HG02943 (cell line): ENCODE results near the gene PSME3IP1.

ENCODE experiments used
- ATAC-seq: cut with Tn5 transposase; IDR thresholded peaks from one replicate; pipeline ENCODE4 v1.9.1; 2021; ENCODE audit warnings: mild to moderate bottlenecking, low read depth, moderate library complexity; ENCODE audit not compliant: unreplicated experiment

Gene PSME3IP1

DNA sequence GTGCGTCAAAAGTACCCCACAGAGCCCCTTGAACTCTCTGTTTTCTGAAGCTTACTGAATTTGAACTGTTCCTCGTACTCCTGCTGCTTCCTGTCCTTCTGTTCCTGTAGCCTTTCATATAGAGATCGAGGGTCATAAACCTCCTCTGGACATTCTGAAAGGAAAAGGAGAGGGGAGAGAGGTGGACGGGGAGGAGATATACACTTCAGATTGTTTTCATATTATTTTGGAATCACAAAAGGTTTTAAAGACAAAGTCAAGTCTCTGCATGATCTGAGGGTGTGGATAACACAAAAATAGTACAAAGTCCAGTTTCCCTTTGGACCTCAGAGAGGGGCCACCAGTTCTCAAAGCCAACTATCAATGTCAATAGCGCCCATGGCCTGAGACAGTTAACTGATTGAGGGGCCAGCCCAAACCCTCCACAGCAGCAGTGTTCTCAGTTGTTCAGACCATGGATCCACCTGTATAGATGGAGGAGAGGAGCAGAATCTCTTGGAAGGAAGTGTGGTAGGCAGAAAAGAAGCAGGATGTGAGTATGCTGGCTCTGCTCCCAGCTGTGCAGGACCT is 13.0 kb downstream of the PSME3IP1 start:
- no peak for ATAC-seq

DNA sequence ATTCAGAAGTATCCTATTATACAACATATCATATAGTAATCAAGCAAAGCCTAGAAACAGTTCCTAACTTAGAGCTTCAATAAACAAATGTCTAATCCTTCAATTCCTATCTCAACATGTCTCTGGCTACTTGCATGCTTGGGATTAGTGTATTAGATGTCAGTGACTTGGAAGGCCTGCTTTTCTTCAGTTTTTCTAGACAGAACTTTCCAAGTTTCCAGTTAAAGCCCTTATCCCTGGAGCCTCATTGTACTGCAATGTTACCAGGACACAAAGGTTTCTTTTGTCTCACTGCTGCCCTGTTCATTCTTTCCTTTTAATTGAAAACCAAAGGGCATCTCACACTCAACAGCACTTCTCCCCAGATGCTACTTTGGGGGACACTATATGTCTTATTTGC is 16.5 kb downstream of the PSME3IP1 start:
- ATAC-seq, result no peak

DNA sequence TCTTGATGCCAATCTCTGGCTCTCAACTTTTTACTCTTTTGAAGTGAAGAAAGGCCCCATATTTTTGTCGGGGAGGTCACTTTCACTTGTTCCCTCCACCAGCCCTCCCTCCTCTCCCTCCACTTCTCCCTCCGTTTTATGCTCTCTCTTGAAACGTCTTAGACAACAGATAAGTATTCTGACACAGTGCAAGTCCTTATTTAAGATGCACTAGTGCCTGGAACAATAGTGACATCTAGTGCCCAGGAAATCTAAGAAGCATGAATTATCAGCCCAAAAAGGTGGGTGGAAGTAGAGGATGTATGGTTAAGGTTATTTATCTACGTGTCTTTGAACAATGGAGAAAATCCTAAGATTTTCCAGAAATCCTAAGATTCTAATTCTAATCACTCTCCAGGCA is 17.9 kb downstream of the PSME3IP1 start:
- no peak for ATAC-seq

DNA sequence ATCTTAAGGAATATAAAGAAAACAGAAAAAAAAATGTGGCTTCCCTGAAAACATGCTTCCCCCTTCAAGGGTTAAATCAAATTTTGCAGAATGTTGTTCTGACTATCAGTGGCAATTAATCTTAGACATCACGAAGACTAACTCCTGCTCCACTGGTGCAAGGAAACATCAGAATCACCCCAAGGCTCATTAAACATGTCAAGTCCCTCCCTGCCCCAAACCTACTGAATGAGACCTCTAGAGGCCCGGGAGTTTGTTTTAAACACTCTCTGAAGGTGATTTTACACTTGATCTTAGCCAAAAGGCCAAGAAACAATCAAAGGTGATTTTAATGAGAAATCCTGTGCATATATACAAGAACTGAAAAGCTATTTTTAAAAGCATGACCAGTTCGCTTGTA is 18.3 kb downstream of the PSME3IP1 start:
- no peak for ATAC-seq

DNA sequence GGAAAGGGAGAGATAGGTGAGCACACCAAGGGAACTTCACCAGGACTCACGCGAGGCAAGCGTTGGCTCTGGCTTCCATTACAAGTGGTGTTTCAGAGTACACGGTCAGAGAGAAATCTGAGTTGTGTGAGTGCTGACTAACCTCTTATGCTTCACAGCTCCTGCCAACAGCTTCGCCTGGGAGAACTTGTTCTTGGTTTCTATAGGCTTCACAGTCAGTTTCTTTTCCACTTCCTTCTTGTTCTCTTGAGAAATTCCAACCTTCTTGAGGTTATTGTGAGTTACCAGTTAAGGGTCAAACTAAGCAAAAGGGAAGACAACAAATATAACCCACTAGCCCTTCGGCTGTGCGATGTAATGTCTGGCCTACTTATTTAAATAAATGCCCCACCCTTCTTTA is 18.9 kb downstream of the PSME3IP1 start:
- no peak for ATAC-seq

DNA sequence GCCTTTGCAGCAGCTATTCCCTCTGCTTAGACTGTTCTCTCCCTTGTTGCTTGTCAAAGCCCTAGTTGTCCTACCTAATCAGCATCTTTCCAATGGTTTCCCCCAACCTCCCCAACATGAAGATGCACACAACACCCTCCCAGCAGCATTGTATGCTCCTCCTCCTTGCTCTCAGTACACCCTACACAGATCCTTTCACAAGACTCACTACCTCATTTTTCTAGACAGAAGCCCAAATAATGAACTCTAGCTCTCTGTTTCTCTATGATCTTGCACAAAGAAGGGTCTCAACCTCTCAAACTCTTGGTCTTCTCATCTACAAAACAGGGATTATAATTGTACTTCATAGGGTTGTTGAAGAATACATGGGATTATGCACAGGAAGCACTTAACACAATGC is 19.4 kb downstream of the PSME3IP1 start:
- ATAC-seq, result no peak

DNA sequence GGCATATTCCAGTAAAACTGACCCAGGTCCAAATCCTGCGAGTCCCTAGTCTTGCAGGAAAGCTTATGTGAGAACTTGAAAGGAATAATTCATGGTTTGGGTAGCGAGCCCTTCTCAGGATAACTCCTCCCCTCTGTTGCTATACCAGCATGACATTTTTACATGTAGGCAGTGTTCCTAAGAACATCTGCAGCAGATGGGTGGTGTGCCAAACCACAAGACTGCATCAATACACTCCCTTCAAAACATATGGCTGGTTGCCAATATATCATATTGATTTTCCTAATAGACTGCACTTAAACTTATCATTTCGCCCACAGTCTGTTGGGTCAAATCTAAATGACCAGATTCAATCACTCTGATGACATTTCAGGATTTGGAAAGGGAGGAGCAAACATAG is 19.9 kb downstream of the PSME3IP1 start:
- no peak for ATAC-seq

DNA sequence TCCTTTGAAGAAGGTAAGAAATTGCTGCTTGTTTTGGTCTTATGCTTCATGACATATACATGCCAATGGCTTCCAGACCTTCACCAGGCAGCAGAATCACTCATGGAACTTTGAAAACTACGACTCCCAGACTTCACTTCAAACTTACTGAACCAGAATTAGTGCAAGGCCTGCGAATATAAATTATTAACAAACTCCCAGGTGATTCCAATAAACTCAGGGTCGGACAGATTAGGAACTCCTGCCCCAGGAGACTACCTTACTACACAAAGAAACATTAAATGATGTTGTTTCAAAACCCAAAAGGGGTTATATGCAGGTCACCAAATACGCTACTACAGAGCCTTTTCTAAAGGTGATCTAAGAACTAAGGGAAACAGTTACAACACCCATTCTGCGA is 20.4 kb downstream of the PSME3IP1 start:
- no peak for ATAC-seq

DNA sequence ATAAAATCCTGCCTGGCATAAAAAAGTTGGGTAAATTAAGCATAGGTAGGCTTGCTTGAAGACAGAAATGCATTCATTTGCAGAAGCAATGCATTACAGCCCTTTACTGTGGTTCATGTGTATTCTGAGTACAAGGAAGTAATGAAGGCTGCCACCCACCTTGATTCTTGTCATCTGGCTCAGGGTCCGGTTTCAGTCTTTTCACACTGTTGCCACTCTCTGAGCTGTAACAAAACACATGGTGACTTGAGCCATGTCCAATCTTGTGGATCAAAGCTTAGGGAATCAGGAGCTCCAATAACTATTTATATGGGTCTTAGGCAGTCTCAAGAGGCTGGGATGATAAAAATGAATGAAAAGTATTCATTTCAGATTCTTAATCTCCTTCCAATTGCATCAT is 22.0 kb downstream of the PSME3IP1 start:
- no peak for ATAC-seq

DNA sequence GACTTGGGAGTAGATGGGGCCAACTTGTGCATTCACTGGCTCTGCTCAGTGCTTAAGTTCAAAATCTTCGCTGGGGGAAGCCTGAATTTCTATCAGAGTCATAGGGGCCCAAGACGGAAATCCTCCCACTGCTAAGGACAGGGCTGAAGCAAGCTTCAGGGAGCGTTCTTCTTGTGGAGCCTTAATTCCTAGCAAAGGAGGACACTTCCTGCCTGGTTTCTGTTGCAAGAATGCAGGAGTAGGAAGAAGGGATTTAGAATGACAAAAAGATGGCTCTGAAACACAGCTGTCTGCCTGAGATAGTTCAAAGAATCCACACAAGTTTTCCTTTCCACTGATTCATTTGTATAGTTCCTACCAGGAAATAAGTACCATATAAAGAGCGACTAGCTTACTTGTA is 26.4 kb downstream of the PSME3IP1 start:
- ATAC-seq, result no peak

DNA sequence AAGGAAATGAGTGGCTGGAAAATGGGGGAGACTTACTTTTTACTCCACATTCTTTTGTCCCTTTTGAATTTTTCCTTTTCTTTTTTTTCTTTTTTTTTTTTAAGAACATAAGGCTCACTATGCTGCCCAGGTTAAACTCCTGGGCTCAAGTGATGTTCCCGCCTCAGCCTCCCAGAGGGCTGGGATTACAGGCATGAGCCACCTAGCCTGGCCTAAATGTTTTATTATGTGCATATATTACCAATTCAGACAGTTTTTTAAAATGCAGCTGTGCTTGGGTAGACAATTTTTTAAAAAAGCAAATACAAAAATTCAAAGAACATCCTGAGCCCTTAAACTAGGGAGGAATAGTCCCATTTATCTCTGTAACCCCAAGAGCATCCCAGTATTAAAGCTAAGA is 28.3 kb downstream of the PSME3IP1 start:
- no peak for ATAC-seq

DNA sequence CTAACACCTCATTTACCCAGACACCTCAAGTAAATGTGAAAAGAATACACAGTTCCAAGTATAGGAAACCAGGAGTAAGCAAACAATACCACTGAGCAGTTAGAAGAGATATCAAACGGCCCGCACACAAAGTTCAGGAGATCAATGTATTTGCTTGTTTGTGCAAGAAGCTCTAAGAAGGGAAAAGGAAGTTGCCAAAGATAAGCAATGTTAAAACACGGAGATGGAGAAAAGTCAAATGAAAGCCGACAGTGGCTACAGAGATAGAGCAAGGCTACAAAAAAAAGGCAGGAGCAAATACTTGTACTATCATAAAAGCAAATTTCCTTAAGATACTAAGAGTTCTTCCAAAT is 29.5 kb downstream of the PSME3IP1 start:
- no peak for ATAC-seq

DNA sequence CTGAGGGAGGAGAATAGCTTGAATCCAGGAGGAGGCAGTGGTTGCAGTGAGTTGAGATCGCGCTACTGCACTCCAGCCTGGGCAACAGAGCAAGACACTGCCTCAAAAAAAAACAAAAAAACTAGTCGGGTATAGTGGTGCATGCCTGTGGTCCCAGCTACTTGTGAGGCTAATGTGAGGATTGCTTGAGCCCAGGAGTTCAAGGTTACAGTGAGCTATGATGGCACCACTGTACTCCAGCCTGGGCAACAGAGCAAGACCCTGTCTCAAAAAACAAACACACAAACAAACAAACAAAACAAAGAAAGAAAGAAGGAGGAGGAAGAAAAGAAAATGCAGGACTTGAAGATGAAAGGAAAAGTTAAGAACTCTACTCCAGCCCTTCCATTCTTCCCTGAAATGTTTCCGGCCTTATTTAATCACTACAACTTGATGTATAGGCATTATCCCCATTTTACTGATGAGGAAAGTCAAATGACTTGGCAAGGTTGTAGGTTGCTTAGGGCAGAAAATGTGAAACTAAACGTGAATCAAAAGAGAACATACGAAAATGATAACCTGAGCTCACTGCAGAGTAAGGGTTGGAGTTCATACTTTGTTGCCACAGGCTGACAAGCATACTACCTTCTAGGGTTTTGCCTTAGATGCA is 30.0 kb downstream of the PSME3IP1 start:
- ATAC-seq, result no peak

DNA sequence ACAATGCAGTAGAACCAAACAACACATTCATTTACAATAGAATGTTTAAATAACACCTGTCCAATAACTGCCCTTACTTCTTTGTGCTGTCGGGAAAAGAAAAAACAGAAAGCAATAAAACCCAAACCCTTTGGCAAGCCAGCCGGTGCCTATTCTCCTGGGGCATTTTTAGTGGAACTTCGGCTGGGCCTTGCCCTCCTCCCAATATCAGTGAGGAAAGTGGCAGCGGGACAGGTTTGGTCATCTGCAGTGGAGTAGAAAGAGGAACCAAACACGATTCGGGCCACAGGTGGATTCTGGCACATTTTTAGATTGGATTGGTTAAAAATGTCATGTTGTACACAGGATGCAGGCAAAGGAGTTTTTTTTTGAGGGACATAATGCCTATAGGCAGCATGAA is 32.0 kb downstream of the PSME3IP1 start:
- no peak for ATAC-seq

DNA sequence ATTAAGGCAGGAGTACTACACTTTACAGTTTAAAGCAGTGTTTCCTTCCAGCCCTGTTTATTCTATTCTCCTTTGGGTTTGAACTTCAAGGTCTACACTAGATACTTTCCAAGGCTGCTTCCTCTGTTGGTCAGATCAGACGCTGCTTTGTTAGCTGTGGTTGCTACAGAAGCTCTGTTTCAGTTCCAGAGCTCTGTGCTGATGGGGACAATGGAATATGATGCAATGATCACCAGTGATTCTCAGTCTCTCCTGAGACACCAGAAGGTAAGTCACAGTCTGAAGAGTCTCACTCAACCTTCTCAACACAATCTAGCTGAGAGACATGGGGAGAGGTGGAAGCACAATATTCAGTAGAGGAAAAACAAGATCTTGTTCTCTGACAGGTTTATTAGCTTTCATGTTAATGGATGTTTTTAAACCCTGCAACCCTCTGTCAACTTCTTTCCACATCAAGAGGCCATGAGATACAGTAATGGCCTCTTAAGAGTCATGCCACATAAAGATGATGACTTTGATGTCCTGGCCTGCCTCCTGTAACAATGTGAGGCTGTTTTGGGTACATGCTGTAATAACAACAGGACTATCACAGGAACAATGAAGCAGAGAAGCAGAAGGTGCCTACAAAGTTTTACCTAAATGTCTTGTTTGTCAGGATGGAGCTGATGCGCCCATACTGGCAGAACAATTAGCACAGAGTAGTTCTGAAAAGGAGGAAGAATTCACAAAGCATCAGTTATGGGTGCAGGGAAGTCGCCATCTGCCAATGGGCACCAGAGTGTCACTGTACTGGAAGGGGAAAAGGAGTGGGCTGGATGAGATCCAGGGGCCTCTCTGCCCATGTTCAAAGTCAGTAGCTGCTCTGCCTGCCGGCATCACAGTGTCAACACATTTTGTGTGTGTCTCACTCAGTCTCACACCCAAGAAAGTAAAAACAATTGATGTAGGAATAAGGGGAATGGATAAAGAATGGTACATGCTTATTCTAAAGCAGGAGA is 33.4 kb downstream of the PSME3IP1 start:
- no peak for ATAC-seq

DNA sequence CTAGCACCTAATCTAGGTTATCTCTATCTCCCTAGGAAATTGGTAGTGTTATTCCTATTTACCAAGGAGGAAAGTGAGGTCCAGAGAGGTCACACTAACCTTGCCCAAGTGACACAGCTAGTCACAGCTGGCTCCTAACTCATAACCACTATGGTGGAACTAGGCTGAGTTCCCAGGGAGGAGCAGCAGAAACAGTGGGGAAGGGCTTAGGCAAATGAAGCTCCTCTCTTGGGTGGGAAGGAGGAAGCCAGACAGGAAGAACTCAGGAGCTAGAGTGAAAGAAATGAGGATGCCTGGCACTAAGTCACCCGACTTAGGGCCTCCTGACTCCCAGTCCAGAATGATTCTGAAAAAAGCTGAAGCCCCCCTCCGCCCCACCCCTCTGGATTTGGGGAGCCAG is 34.5 kb downstream of the PSME3IP1 start:
- no peak for ATAC-seq

DNA sequence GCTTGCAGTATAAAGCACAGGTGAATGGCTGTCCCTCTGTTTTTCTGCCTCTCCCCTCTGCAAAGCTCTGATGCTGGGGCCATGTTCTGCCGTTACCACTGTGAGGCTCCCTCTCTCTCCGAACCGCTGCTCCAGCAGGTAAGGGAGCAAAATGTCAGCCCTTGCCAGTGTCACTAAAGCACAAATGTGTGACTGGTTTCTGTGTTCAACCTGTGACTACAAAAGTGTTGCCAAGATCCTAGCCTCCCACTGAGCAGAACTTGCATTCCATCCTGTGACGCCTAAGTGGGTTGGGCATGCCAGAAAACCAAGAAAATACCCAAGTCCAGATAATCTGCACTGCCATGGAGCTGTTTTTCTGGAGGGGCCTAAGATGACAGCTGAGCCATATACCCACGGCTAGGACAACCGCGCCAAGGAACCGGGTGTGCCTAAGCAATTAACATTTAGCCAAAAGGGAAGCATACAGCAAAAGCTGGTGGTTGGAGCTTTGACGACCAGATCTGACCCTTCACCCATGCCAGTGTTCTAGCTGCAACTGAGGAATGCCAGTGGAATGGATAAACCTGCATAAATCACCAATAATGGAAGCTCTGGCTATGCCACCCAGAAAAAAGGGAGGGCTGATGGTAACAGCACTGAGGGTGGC is 35.0 kb downstream of the PSME3IP1 start:
- no peak for ATAC-seq

DNA sequence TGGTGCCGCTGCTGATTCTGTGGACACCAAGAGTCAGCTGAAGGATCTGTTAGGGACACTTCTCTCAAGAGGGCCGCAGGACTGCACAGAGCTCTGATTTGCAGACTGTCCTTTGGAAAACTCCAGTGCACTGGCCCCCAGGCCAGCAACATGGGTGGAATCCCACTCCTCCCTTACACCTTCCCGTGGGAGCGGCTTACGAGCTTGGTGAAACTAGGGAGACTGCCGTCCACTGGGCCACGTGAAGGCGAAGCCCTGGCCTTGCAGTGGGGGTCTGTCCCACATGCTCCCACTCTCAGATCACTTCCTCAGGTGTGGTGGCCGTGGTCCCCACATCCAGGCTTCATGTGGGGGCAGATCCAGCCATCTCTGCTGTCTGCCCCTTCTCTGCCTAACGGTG is 36.4 kb downstream of the PSME3IP1 start:
- no peak for ATAC-seq

DNA sequence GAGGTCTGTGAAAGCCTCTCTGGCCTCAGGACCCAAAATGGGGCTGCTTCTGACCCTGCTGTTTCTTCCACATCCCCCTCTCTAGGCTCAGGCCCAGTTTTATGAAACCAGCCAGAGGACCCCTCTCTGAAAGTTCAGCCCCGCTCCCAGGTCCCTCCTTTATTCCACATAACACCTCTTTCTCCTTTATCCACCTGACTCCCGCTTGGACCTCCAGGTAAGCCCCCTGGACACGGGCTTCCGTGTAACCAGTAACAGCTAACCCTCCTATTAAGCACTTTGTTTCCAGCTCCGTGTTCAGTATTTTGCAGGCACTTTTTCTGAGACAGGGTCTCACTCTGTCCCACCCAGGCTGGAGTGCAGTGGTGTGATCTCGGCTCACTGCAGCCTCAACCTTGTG is 37.4 kb downstream of the PSME3IP1 start:
- ATAC-seq, result no peak

DNA sequence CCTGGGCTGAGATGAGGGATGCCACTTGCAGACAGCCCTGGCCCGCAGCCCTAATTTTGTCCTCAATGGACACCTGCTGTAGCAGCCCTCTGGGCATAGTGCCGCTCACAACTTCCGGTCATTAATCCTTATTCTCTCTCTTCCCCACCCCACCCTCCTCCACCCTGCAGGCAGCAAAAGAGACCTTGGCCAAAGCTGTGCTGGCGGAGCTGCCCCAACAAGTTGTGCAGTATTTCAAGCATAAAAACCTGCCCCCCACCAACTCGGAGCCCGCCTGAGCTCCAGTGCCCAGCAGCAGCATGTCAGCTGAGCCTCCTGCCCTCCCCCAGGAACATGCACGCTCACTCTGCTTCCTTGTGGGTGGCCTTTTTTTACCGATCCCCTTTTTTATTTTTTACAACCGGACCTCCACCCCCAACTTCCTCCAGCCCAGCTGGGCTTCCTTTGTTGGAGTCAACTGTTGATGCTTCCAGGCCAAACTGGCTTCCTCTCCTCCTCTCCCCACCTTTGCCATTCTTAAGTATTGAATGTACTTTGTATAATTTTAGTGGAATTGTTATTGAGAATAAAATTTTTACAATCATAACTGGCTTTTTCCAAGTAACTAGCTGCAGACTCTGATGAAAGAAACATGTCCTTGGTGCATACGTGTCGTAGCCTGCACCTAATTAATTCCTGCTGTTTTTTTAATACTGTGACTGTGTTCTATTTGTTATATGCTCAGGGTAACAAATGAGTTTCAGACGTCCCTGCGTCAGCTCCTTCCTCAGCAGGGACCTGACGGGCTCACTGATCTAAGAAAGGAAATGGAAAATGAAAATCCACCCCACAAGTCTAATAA is 38.2 kb downstream of the PSME3IP1 start:
- no peak for ATAC-seq
